Thymus (tissue), 2 donors: Measurements from ENCODE around the gene TMEM69. TPM values are rescaled to one million over a fixed set of nuclear protein-coding genes. Genes with fewer than 3 reads are reported as not detected.

Experiments used
- polyA plus RNA-seq: library from polyadenylated mRNA; stranded (reverse); fragments of 200-250 nt; gene quantifications from one replicate; pipeline ENCODE4 v1.2.3, GENCODE V29; 2013
- total RNA-seq: library from RNA; stranded (reverse); fragments of 120-200 nt; gene quantifications from one replicate; pipeline ENCODE4 v1.2.4, GENCODE V29; 2013
- donor health status: healthy.

The TMEM69 gene
- total and polyA plus RNA-seq, 2 donors = 26.9 to 28.8 TPM

Other genes starting within 250 kb of the TMEM69 start
- 3.9 TPM for gene TESK2, start 197.0 kb upstream of the TMEM69 start, total RNA-seq
- gene TESK2, start 197.0 kb upstream of the TMEM69 start, polyA plus RNA-seq = 6.6 TPM
- 2.8 TPM for gene CCDC163, start 188.1 kb upstream of the TMEM69 start, total RNA-seq
- gene CCDC163, start 188.1 kb upstream of the TMEM69 start, polyA plus RNA-seq = 6.3 TPM
- gene MMACHC, start 187.9 kb upstream of the TMEM69 start, total RNA-seq = 3.6 TPM
- 1.5 TPM for gene MMACHC, start 187.9 kb upstream of the TMEM69 start, polyA plus RNA-seq
- 347 TPM for gene PRDX1, start 166.3 kb upstream of the TMEM69 start, total RNA-seq
- gene PRDX1, start 166.3 kb upstream of the TMEM69 start, polyA plus RNA-seq = 389 TPM
- gene AKR1A1, start 137.4 kb upstream of the TMEM69 start, total RNA-seq = 147 TPM
- gene AKR1A1, start 137.4 kb upstream of the TMEM69 start, polyA plus RNA-seq = 130 TPM
- 151 TPM for gene NASP, start 104.1 kb upstream of the TMEM69 start, total RNA-seq
- gene NASP, start 104.1 kb upstream of the TMEM69 start, polyA plus RNA-seq = 170 TPM
- 0.90 TPM for gene CCDC17, start 64.1 kb upstream of the TMEM69 start, total RNA-seq
- 3.4 TPM for gene CCDC17, start 64.1 kb upstream of the TMEM69 start, polyA plus RNA-seq
- gene GPBP1L1, start 1.6 kb upstream of the TMEM69 start, total RNA-seq = 87.2 TPM
- 92.3 TPM for gene GPBP1L1, start 1.6 kb upstream of the TMEM69 start, polyA plus RNA-seq
- gene IPP, start 62.5 kb downstream of the TMEM69 start, total RNA-seq = 11.6 TPM
- gene IPP, start 62.5 kb downstream of the TMEM69 start, polyA plus RNA-seq = 8.9 TPM
- 3.4 TPM for gene MAST2, start 115.4 kb downstream of the TMEM69 start, total RNA-seq
- gene MAST2, start 115.4 kb downstream of the TMEM69 start, polyA plus RNA-seq = 8.8 TPM